ENCODE results near the gene MYLK. TPM values are rescaled to one million over a fixed set of nuclear protein-coding genes. Genes with fewer than 3 reads are reported as not detected.

Gene MYLK
- total and polyA plus RNA-seq, 2 of the 4 experiments (the other 2 are of a cell fraction), result 299 to 484 TPM

GRCh38 chr3:123670743-123671142, 213.4 kb downstream of the MYLK start:
- no peak overlapping the region for H3K9ac ChIP-seq (ENCODE audit: low read depth, low read length)
- DNase-seq (no peak), ATAC-seq (ENCODE audit: low read depth) (no peak)
- POLR2A ChIA-PET (ENCODE audit: unreplicated experiment), result no interaction called here
- H3K27me3 ChIP-seq (ENCODE audit: control insufficient read depth, insufficient read depth, low read length), result no peaks in the 10 kb centered on the region
- no peaks in the 10 kb centered on the region for H3K9me3 ChIP-seq (ENCODE audit: control insufficient read depth, insufficient read depth, low read length)
- peak overlapping the region; percentile 20; the same call in 1 of the 2 replicates for H3K23ac ChIP-seq (ENCODE audit: low read depth, low read length)
- H4K5ac ChIP-seq (ENCODE audit: low read depth, low read length), result no peak overlapping the region
- H3K4me1 ChIP-seq (ENCODE audit: control insufficient read depth, insufficient read depth, low read length), result peaks cover 3% of the 10 kb centered on the region; the same call in 1 of the 2 replicates
- no peak overlapping the region for H2AFZ ChIP-seq (replicated peaks; ENCODE audit: low read length, poor library complexity)
- H4K91ac ChIP-seq (ENCODE audit: insufficient read depth, low read depth, low read length), result no peak overlapping the region
- no peak overlapping the region for H2AK9ac ChIP-seq (replicated peaks; ENCODE audit: low read depth, low read length, poor library complexity)
- H3K18ac ChIP-seq (ENCODE audit: low read depth, low read length), result no peak overlapping the region
- H2BK5ac ChIP-seq (ENCODE audit: low read depth, low read length, poor library complexity, severe bottlenecking), result no peak overlapping the region
- H3K36me3 ChIP-seq (ENCODE audit: control insufficient read depth, insufficient read depth, low read length), result peaks cover 63% of the 10 kb centered on the region
- 0 out of 2 replicates have a peak, but pooled peaks cover 12% of the 10 kb centered on the region for H4K20me1 ChIP-seq (ENCODE audit: insufficient read depth, low read length)
- BruUV-seq (replicated peaks), result TSS peak; percentile 2
- peaks cover 7 to 27% of the 10 kb centered on the region in 2 experiments; a peak in 3 of 4 replicates for H3K79me1 ChIP-seq (ENCODE audit: low read depth in 1 of 2, low read length in 2 of 2)
- H4K8ac ChIP-seq (ENCODE audit: low read depth in 2 of 2, low read length in 2 of 2), result no peak overlapping the region
- H2BK15ac ChIP-seq (ENCODE audit: low read depth, low read length), result no peak overlapping the region
- dilution Hi-C loops (cut with HindIII; ENCODE audit: low sequenced_read_pairs, unreplicated experiment), result no loop called here
- H3K4me2 ChIP-seq (ENCODE audit: low read depth, low read length), result no peak overlapping the region
- peaks cover 17% of the 10 kb centered on the region for H3K9me1 ChIP-seq (ENCODE audit: insufficient read depth, low read length)
- no peak overlapping the region for H2BK20ac ChIP-seq (ENCODE audit: low read depth, low read length)
- WGBS, 2 experiments (ENCODE audit: extremely low coverage in 2 of 2, insufficient read length in 1 of 2), result 100% methylated on average over 2 of the region's 3 CpGs; no CpG with 5 or more reads in 1 of the 2 experiments
- H3K4me3 ChIP-seq (ENCODE audit: insufficient read depth, low read depth, low read length), result no peak overlapping the region
- H2BK120ac ChIP-seq (ENCODE audit: low read depth, low read length), result no peak overlapping the region
- H3K27ac ChIP-seq (ENCODE audit: insufficient read depth, low read length), result no peak overlapping the region
- no peak overlapping the region for H2AK5ac ChIP-seq (ENCODE audit: low read depth, low read length)
- H3K14ac ChIP-seq (replicated peaks; ENCODE audit: low read depth, low read length), result no peak overlapping the region
- TF ChIP-seq RAD21 (IDR thresholded peaks at IDR 0.05; ENCODE audit: low read length) (no peak), BHLHE40 (IDR thresholded peaks at IDR 0.05; ENCODE audit: low read depth, low read length) (no peak), CHD1 (IDR thresholded peaks at IDR 0.05; ENCODE audit: low read depth, low read length) (no peak), CTCF (conservative IDR thresholded peaks at IDR 0.05; ENCODE audit: low read depth, low read length) (no peak), MXI1 (IDR thresholded peaks at IDR 0.05; ENCODE audit: borderline replicate concordance, low read depth, low read length) (no peak), NFE2L2 (IDR thresholded peaks at IDR 0.05; ENCODE audit: low read depth, low read length) (no peak), ELK1 (IDR thresholded peaks at IDR 0.05; ENCODE audit: borderline replicate concordance, low read depth, low read length) (no peak), RFX5 (IDR thresholded peaks at IDR 0.05; ENCODE audit: low read depth, low read length) (no peak), MAZ (IDR thresholded peaks at IDR 0.05; ENCODE audit: borderline replicate concordance, low read depth, low read length) (no peak), CEBPB (IDR thresholded peaks at IDR 0.05; ENCODE audit: low read depth, low read length) (no peak), SMC3 (IDR thresholded peaks at IDR 0.05; ENCODE audit: low read depth, low read length) (no peak), MAFK (IDR thresholded peaks at IDR 0.05; ENCODE audit: low read depth, low read length) (no peak), POLR2A (IDR thresholded peaks at IDR 0.05; ENCODE audit: low read depth, low read length) (no peak), USF2 (IDR thresholded peaks at IDR 0.05; ENCODE audit: low read depth, low read length) (no peak), RCOR1 (IDR thresholded peaks at IDR 0.05; ENCODE audit: insufficient replicate concordance, low read length) (no peak), FOS (IDR thresholded peaks at IDR 0.05; ENCODE audit: low read depth, low read length) (no peak)
- H3K56ac ChIP-seq (ENCODE audit: extremely low read depth, insufficient read depth, low read length), result no peak overlapping the region
- intact Hi-C loops (cut with micrococcal nuclease), result no loop called here
- no peak overlapping the region for H3K4ac ChIP-seq (ENCODE audit: low read depth, low read length)
- CTCF ChIA-PET, result interaction anchor here (0.7 kb wide), 1 partner anchor 28 kb away, joined by 3 read pairs; no protein-coding TSS in a partner anchor
- in situ Hi-C loops (cut with MboI; ENCODE audit: low sequenced_read_pairs), result no loop called here

All from IMR-90 (cell line).